GM12872 (cell line): ENCODE data around the gene SRSF10.

Experiments
- TF ChIP-seq, protein P1 (sequence below): IDR thresholded peaks from 3 replicates; pipeline ENCODE4 v1.5.1; 2011; ENCODE audit warnings: low read depth, mild to moderate bottlenecking, low read length, moderate library complexity; ENCODE audit not compliant: insufficient read depth

Gene SRSF10

DNA sequence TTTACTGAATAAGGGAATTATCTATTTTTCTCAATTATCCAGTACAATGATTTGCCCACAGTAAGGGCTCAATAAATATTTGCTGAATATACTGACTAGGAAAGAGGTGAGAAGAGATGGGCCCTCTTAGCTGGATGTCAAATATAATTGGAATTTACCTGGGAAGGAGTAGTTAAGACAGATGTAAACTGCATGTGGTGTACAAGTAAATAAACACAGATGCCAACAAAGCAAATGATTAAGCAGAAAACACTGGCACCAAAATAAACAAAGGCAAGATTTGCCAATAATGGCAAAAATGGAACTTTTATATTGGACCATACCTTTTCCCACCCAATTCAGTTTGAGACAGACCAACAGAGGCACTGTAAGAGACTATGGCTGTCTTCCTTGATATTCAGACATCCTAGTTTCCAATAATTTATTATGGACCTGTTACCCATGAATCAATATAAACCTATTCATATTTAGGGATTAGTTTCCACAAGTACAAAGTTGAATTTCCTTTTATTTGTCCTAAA lies 13.1 kb downstream of the SRSF10 start:
- TF ChIP-seq, protein P1, sequence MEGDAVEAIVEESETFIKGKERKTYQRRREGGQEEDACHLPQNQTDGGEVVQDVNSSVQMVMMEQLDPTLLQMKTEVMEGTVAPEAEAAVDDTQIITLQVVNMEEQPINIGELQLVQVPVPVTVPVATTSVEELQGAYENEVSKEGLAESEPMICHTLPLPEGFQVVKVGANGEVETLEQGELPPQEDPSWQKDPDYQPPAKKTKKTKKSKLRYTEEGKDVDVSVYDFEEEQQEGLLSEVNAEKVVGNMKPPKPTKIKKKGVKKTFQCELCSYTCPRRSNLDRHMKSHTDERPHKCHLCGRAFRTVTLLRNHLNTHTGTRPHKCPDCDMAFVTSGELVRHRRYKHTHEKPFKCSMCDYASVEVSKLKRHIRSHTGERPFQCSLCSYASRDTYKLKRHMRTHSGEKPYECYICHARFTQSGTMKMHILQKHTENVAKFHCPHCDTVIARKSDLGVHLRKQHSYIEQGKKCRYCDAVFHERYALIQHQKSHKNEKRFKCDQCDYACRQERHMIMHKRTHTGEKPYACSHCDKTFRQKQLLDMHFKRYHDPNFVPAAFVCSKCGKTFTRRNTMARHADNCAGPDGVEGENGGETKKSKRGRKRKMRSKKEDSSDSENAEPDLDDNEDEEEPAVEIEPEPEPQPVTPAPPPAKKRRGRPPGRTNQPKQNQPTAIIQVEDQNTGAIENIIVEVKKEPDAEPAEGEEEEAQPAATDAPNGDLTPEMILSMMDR = no peak

GRCh38 chr1:23964790-23965740 lies 15.1 kb downstream of the SRSF10 start:
- TF ChIP-seq, protein P1 = no peak

GRCh38 chr1:23964235-23964668 lies 15.9 kb downstream of the SRSF10 start:
- TF ChIP-seq, protein P1 = no peak

DNA sequence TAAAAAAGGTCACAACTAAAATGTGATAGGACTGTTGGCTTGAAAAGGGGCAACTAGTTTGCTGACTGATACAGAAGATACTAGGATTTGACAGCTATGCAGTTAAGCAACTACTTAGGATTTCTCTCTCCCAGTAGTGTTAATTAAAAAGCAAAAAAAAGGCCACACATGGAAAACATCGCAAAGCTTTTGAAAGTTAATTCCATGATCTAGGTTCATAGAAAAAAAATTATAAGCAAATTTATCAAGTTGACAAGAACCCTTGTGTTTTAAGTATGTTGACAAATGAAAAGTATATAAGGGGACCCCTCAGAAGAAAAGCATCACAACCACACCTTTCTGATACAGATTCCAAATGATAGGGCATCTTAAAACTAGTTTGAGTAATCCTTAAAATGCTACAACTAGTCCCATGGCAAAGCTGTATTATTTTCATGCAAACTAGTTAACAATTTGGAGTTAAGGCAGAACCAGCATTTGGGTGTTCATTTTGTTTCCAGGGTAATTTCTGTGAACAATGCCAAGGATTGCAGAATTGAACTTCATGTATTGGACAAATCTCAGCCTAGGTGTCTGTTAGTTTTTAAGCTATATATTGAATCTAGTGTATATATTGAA lies 16.4 kb downstream of the SRSF10 start:
- TF ChIP-seq, protein P1 = no peak

DNA sequence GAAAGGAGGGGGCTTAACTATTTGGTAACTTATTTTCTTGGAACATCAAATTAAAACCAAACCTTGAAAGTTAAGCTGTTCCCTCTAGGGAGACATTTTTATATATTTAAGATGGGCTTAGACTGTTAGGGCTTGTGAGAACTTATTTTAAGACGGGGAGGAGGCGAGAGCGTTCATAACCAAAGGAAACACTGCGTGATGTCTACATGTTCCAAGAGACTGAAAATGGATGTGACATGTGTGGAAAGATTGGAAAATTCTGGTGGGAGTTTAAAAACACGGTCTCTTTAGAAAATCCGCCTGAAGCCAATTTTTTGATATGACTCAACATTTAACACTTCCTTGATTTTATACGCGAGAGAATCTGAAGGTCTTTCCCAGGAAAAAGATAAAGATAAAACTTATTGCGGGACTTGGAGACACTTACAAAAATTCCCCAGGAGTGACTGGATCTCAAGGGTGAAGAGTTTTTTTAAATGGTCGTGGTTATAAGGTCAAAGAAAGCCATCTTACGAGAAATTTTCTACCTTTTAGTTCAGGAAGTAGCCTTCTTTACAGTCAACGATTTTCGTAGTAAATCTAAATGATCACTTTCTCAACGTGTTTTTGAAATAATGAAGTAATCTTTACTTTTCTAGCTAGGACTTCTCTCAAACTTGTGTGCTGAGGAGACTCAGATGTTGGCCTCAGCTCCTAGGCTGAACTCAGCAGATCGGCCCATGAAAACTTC lies 19.7 kb downstream of the SRSF10 start:
- TF ChIP-seq, protein P1 = no peak

GRCh38 chr1:23959461-23960290 lies 20.5 kb downstream of the SRSF10 start, which contains the start of gene PNRC2:
Gene PNRC2 (plus strand): TSS chr1:23959828. CDS start chr1:23961458, 1,630 bp downstream.
- TF ChIP-seq, protein P1 = no peak
